HEK293 (cell line): ENCODE data around the gene SIRT7.
A peak's percentile ranks its signal among the peaks of the same experiment; 100 is the strongest.

Experiments used
- CTCF ChIA-PET: fragments of 350-600 bp; formaldehyde crosslinking; extraction: SDS; loops from one replicate; lab custom pipeline; 2021; ENCODE audit warnings: antibody characterized with exemption; lab: Yijun Ruan, JAX
- POLR2A ChIA-PET: fragments of 300-600 bp; formaldehyde crosslinking; extraction: SDS; loops from one replicate; lab custom pipeline; 2020; ENCODE audit warnings: antibody characterized with exemption, inconsistent platforms; lab: Yijun Ruan, JAX
- H3K27ac ChIP-seq: fragments of 200-500 bp; sonication (Bioruptor generic); 2 replicates; pipeline ENCODE4 v1.5.1; 2014; ENCODE audit warnings: low read depth, low read length, control low read depth, inconsistent platforms; ENCODE audit errors: extremely low read depth
- H3K36me3 ChIP-seq, 2 experiments: fragments of 200-500 bp in 1 of 2; sonication (Bioruptor generic) in 1 of 2; 1 replicate in 1 of 2; 2 replicates in 1 of 2; pipeline ENCODE4 v1.5.1; 2014 to 2017; ENCODE audit warnings: inconsistent platforms in 2 of 2, low read length in 2 of 2; ENCODE audit not compliant: control insufficient read depth in 2 of 2, insufficient read depth in 1 of 2
- H3K4me1 ChIP-seq: fragments of 200-500 bp; sonication (Bioruptor generic); 2 replicates; pipeline ENCODE4 v1.5.1; 2014; ENCODE audit warnings: mild to moderate bottlenecking, low read length, inconsistent platforms; ENCODE audit not compliant: control insufficient read depth, insufficient read depth
- H3K4me3 ChIP-seq: 2 replicates; pipeline ENCODE4 v1.5.1; 2011; ENCODE audit warnings: low read depth, mild to moderate bottlenecking, control low read depth, low read length, moderate library complexity
- H3K9me3 ChIP-seq: fragments of 200-500 bp; sonication (Bioruptor generic); 2 replicates; pipeline ENCODE4 v1.5.1; 2014; ENCODE audit warnings: low read depth, low read length, inconsistent platforms; ENCODE audit not compliant: control insufficient read depth, insufficient read depth
- BCL6B ChIP-seq: fragments of 450-650 bp; formaldehyde crosslinking; IDR thresholded peaks from 2 replicates; pipeline ENCODE4 v1.5.1; 2017; ENCODE audit warnings: missing biosample characterization, missing genetic modification characterization
- EGR2 ChIP-seq: fragments of 450-650 bp; formaldehyde crosslinking; IDR thresholded peaks from 2 replicates; pipeline ENCODE4 v1.5.1; 2016; ENCODE audit warnings: low read depth, missing biosample characterization, missing genetic modification characterization
- HOXD13 ChIP-seq: sonication (generic); formaldehyde crosslinking; IDR thresholded peaks from 2 replicates; pipeline ENCODE4 v1.8.0; 2022; ENCODE audit warnings: missing genetic modification reagents, borderline replicate concordance
- KLF1 ChIP-seq: fragments of 450-650 bp; formaldehyde crosslinking; IDR thresholded peaks from 2 replicates; pipeline ENCODE4 v1.5.1; 2016; ENCODE audit warnings: missing biosample characterization, missing genetic modification characterization
- SALL2 ChIP-seq: fragments of 450-650 bp; formaldehyde crosslinking; IDR thresholded peaks from 2 replicates; pipeline ENCODE4 v1.5.0; 2017; ENCODE audit warnings: missing biosample characterization, mild to moderate bottlenecking, missing genetic modification characterization, borderline replicate concordance
- TCF7L2 ChIP-seq: IDR thresholded peaks from 2 replicates; pipeline ENCODE4 v1.6.1; 2011; ENCODE audit warnings: low read depth, mild to moderate bottlenecking, inconsistent platforms, low read length, moderate library complexity, borderline replicate concordance
- TRIM28 ChIP-seq: IDR thresholded peaks from 2 replicates; pipeline ENCODE4 v1.6.1; 2011; ENCODE audit warnings: low read length, control low read depth, borderline replicate concordance
- YY1 ChIP-seq: fragments of 450-650 bp; formaldehyde crosslinking; IDR thresholded peaks from 2 replicates; pipeline ENCODE4 v1.5.1; 2018; ENCODE audit warnings: missing biosample characterization, missing genetic modification characterization
- YY2 ChIP-seq: fragments of 450-650 bp; formaldehyde crosslinking; IDR thresholded peaks from 2 replicates; pipeline ENCODE4 v1.5.1; 2016; ENCODE audit warnings: missing biosample characterization, missing genetic modification characterization
- ZBTB20 ChIP-seq: fragments of 450-650 bp; formaldehyde crosslinking; IDR thresholded peaks from 2 replicates; pipeline ENCODE4 v1.5.1; 2016; ENCODE audit warnings: missing biosample characterization, missing genetic modification characterization
- ZFP69B ChIP-seq: fragments of 450-650 bp; formaldehyde crosslinking; IDR thresholded peaks from 2 replicates; pipeline ENCODE4 v1.5.1; 2016; ENCODE audit warnings: missing biosample characterization, missing genetic modification characterization
- ZNF10 ChIP-seq: fragments of 450-650 bp; formaldehyde crosslinking; IDR thresholded peaks from 2 replicates; pipeline ENCODE4 v1.5.1; 2017; ENCODE audit warnings: missing biosample characterization, missing genetic modification characterization
- ZNF174 ChIP-seq: fragments of 450-650 bp; formaldehyde crosslinking; IDR thresholded peaks from 2 replicates; pipeline ENCODE4 v1.5.0; 2017; ENCODE audit warnings: missing biosample characterization, mild to moderate bottlenecking, missing genetic modification characterization
- ZNF18 ChIP-seq: fragments of 450-650 bp; formaldehyde crosslinking; IDR thresholded peaks from 2 replicates; pipeline ENCODE4 v1.5.1; 2016; ENCODE audit warnings: missing biosample characterization, missing genetic modification characterization
- ZNF202 ChIP-seq: fragments of 450-650 bp; formaldehyde crosslinking; IDR thresholded peaks from 2 replicates; pipeline ENCODE4 v1.5.1; 2016; ENCODE audit warnings: missing biosample characterization, missing genetic modification characterization, borderline replicate concordance
- ZNF214 ChIP-seq: fragments of 450-650 bp; formaldehyde crosslinking; IDR thresholded peaks from 2 replicates; pipeline ENCODE4 v1.5.1; 2017; ENCODE audit warnings: missing biosample characterization, mild to moderate bottlenecking, missing genetic modification characterization, borderline replicate concordance
- ZNF223 ChIP-seq: fragments of 450-650 bp; formaldehyde crosslinking; IDR thresholded peaks from 2 replicates; pipeline ENCODE4 v1.5.1; 2016; ENCODE audit warnings: missing biosample characterization, missing genetic modification characterization
- ZNF274 ChIP-seq, 2 experiments: fragments of 200-500 bp in 1 of 2; fragments of 450-650 bp in 1 of 2; sonication (Bioruptor generic) in 1 of 2; formaldehyde crosslinking in 1 of 2; IDR thresholded peaks; 2 replicates each; pipeline versions ENCODE4 v1.5.1 to v1.6.1; 2014 to 2016; ENCODE audit warnings: borderline replicate concordance in 1 of 2, inconsistent platforms in 1 of 2, low read length in 1 of 2, missing biosample characterization in 1 of 2, missing genetic modification characterization in 1 of 2
- ZNF311 ChIP-seq: fragments of 450-650 bp; formaldehyde crosslinking; IDR thresholded peaks from 2 replicates; pipeline ENCODE4 v1.5.1; 2017; ENCODE audit warnings: missing biosample characterization, missing genetic modification characterization, borderline replicate concordance
- ZNF324 ChIP-seq: fragments of 450-650 bp; formaldehyde crosslinking; IDR thresholded peaks from 2 replicates; pipeline ENCODE4 v1.5.1; 2016; ENCODE audit warnings: missing biosample characterization, missing genetic modification characterization
- ZNF48 ChIP-seq: fragments of 450-650 bp; formaldehyde crosslinking; IDR thresholded peaks from 2 replicates; pipeline ENCODE4 v1.5.1; 2016; ENCODE audit warnings: missing biosample characterization, missing genetic modification characterization
- ZNF510 ChIP-seq: fragments of 450-650 bp; formaldehyde crosslinking; IDR thresholded peaks from 2 replicates; pipeline ENCODE4 v1.5.1; 2018; ENCODE audit warnings: mild to moderate bottlenecking, missing genetic modification characterization, missing biosample characterization; ENCODE audit not compliant: insufficient replicate concordance
- ZNF521 ChIP-seq: fragments of 450-650 bp; formaldehyde crosslinking; IDR thresholded peaks from 2 replicates; pipeline ENCODE4 v1.5.1; 2017; ENCODE audit warnings: missing biosample characterization, mild to moderate bottlenecking, missing genetic modification characterization
- ZNF544 ChIP-seq: fragments of 450-650 bp; formaldehyde crosslinking; IDR thresholded peaks from 2 replicates; pipeline ENCODE4 v1.5.0; 2017; ENCODE audit warnings: missing biosample characterization, missing genetic modification characterization
- ZNF837 ChIP-seq: fragments of 450-650 bp; formaldehyde crosslinking; IDR thresholded peaks from 2 replicates; pipeline ENCODE4 v1.5.1; 2016; ENCODE audit warnings: missing biosample characterization, missing genetic modification characterization
- TF ChIP-seq, protein P1 (sequence below): fragments of 450-650 bp; formaldehyde crosslinking; conservative IDR thresholded peaks from 2 replicates; pipeline ENCODE4 v1.5.1; 2016; ENCODE audit warnings: low read depth, missing biosample characterization, missing genetic modification characterization
- TF ChIP-seq, protein P2 (sequence below): fragments of 450-650 bp; formaldehyde crosslinking; IDR thresholded peaks from 2 replicates; pipeline ENCODE4 v1.5.1; 2017; ENCODE audit warnings: missing biosample characterization, missing genetic modification characterization

Gene SIRT7

DNA sequence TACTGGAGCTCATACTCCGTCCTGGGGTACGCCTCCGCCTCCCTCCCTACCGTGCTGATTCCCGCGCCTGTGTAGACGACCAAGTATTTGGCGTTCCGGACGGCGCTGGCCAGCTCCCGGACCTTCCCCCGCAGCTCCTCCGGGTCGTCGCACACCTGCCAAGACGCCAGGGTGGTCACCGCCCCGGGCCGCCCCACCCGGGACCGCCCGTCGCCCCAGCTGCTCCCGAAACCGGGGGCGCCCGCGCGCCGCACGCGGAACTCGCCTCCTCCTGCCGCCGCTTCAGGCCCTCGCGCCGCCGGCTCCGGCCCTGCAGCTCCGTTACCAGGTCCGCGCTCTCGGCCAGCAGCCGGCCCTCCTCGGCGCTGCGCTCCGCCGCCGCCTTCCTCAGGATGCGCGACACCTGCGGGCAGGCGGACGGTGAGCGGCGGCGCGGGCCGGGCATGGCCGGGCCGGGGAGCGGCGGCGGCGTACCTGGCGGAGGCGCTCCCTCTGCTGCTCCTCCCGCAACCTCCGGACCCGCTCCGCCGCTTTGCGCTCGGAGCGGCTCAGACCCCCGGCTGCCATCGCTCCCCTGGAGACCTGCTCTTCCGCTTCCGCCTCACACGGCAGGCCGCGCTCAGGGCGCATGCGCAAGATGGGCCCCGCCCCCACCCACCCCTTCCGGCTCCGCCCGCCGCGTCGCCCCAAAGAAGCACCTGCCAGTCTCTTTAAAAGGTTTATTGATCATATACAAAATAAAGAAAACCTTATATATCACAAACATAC lies at the start of gene SIRT7 (continued):
- TF ChIP-seq ZFP69B (tag by site-specific recombination) (no peak), ZNF214 (tag by site-specific recombination) (no peak), ZNF324 (tag by site-specific recombination) (no peak), ZNF223 (tag by site-specific recombination) (no peak), ZBTB20 (peak; percentile 81), ZNF521 (no peak), ZNF544 (tag by site-specific recombination) (no peak), YY1 (tag by site-specific recombination) (peak; percentile 54; the same call in 1 of the 2 replicates), ZNF48 (tag by site-specific recombination) (no peak), EGR2 (tag by site-specific recombination) (no peak), BCL6B (tag by site-specific recombination) (no peak), ZNF18 (tag by site-specific recombination) (no peak), ZNF311 (tag by site-specific recombination) (no peak), ZNF202 (no peak), ZNF10 (tag by site-specific recombination) (no peak), KLF1 (peak; percentile 58; the same call in 1 of the 2 replicates), ZNF174 (no peak), SALL2 (tag by site-specific recombination) (no peak)
- TF ChIP-seq, protein P1, sequence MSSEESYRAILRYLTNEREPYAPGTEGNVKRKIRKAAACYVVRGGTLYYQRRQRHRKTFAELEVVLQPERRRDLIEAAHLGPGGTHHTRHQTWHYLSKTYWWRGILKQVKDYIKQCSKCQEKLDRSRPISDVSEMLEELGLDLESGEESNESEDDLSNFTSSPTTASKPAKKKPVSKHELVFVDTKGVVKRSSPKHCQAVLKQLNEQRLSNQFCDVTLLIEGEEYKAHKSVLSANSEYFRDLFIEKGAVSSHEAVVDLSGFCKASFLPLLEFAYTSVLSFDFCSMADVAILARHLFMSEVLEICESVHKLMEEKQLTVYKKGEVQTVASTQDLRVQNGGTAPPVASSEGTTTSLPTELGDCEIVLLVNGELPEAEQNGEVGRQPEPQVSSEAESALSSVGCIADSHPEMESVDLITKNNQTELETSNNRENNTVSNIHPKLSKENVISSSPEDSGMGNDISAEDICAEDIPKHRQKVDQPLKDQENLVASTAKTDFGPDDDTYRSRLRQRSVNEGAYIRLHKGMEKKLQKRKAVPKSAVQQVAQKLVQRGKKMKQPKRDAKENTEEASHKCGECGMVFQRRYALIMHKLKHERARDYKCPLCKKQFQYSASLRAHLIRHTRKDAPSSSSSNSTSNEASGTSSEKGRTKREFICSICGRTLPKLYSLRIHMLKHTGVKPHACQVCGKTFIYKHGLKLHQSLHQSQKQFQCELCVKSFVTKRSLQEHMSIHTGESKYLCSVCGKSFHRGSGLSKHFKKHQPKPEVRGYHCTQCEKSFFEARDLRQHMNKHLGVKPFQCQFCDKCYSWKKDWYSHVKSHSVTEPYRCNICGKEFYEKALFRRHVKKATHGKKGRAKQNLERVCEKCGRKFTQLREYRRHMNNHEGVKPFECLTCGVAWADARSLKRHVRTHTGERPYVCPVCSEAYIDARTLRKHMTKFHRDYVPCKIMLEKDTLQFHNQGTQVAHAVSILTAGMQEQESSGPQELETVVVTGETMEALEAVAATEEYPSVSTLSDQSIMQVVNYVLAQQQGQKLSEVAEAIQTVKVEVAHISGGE (tag by site-specific recombination): peak; percentile 27; the same call in 1 of the 2 replicates

DNA sequence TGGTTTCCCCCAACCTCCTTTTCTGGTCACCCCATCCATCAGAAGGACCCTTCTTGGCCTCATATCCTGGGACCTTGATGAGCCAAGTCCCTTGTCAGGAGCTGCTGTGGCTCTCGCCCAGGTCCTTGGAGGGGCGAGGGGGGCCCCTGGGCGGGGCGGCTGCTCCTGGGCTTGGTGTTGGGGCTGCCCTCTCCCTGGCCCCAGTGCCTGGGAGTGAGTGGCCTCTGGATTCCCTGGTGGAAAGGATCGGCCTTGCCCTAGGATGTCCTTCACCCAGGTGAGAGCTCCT lies 49.2 kb upstream of the SIRT7 start:
- TF ChIP-seq YY1 (tag by site-specific recombination) (no peak), ZNF510 (tag by site-specific recombination) (no peak), YY2 (tag by site-specific recombination) (no peak), ZNF274 (IDR thresholded peaks at IDR 0.05; ENCODE audit: low read length) (no peak), ZNF274 (tag by site-specific recombination; IDR thresholded peaks at IDR 0.05; ENCODE audit: borderline replicate concordance) (no peak), ZNF837 (tag by site-specific recombination) (no peak), HOXD13 (no peak), TRIM28 (no peak), TCF7L2 (no peak)
- TF ChIP-seq, protein P2, sequence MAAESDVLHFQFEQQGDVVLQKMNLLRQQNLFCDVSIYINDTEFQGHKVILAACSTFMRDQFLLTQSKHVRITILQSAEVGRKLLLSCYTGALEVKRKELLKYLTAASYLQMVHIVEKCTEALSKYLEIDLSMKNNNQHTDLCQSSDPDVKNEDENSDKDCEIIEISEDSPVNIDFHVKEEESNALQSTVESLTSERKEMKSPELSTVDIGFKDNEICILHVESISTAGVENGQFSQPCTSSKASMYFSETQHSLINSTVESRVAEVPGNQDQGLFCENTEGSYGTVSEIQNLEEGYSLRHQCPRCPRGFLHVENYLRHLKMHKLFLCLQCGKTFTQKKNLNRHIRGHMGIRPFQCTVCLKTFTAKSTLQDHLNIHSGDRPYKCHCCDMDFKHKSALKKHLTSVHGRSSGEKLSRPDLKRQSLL (tag by site-specific recombination): no peak
- Histone ChIP-seq H3K9me3 (no peaks in the 10 kb centered on the region), H3K27ac (no peak overlapping the region), H3K4me3 (no peak overlapping the region), H3K4me1 (no peaks in the 10 kb centered on the region), H3K36me3 (no peaks in the 10 kb centered on the region)
- ChIA-PET POLR2A (interaction anchor here (0.5 to 1.4 kb wide), 4 partner anchors 17 to 39 kb away, joined by 3 to 10 read pairs (median 4); partner anchors contain the start of gene MAFG), CTCF (interaction anchor here (0.6 to 1.7 kb wide), 3 partner anchors 52 to 675 kb away, joined by 3 to 9 read pairs (median 4); no protein-coding TSS in a partner anchor)
